Smooth muscle cell (in vitro differentiated cells): Measurements from ENCODE around the gene NDUFAF3. TPM values are rescaled to one million over a fixed set of nuclear protein-coding genes. Genes with fewer than 3 reads are reported as not detected.

Experiments
- DNase-seq: peaks from one replicate; lab custom pipeline; 2025; ENCODE audit not compliant: unreplicated experiment; lab: John Stamatoyannopoulos, UW
- H2AFZ ChIP-seq: fragments of 200-600 bp; sonication (generic); 2 replicates; pipeline ENCODE4 v1.6.0; 2016; ENCODE audit warnings: antibody characterized with exemption, low read depth, mild to moderate bottlenecking
- H3F3A ChIP-seq: fragments of 200-600 bp; sonication (generic); 2 replicates; pipeline ENCODE4 v1.6.0; 2017; ENCODE audit warnings: antibody characterized with exemption, low read depth
- H3K27ac ChIP-seq: fragments of 200-600 bp; sonication (generic); 2 replicates; pipeline ENCODE4 v1.5.1; 2016; ENCODE audit warnings: low read depth, mild to moderate bottlenecking
- H3K27me3 ChIP-seq: fragments of 200-600 bp; sonication (generic); 2 replicates; pipeline ENCODE4 v1.6.1; 2016; ENCODE audit warnings: low read depth, mild to moderate bottlenecking
- H3K36me3 ChIP-seq: fragments of 200-600 bp; sonication (generic); 2 replicates; pipeline ENCODE4 v1.5.1; 2016; ENCODE audit warnings: low read depth
- H3K4me1 ChIP-seq: fragments of 200-600 bp; sonication (generic); 2 replicates; pipeline ENCODE4 v1.5.1; 2016; ENCODE audit warnings: low read depth
- H3K4me2 ChIP-seq: fragments of 200-600 bp; sonication (generic); 2 replicates; pipeline ENCODE4 v1.6.0; 2016; ENCODE audit warnings: mild to moderate bottlenecking
- H3K4me3 ChIP-seq: fragments of 200-600 bp; sonication (generic); 2 replicates; pipeline ENCODE4 v1.5.1; 2016; ENCODE audit warnings: mild to moderate bottlenecking
- H3K79me2 ChIP-seq: fragments of 200-600 bp; sonication (generic); 2 replicates; pipeline ENCODE4 v1.6.0; 2016; ENCODE audit warnings: low read depth, mild to moderate bottlenecking
- H3K9ac ChIP-seq: fragments of 200-600 bp; sonication (generic); 2 replicates; pipeline ENCODE4 v1.6.0; 2016; ENCODE audit warnings: low read depth
- H3K9me3 ChIP-seq: fragments of 200-600 bp; sonication (generic); replicated peaks from 2 replicates; pipeline ENCODE4 v1.5.1; 2016; ENCODE audit warnings: low read depth
- H4K20me1 ChIP-seq: fragments of 200-600 bp; sonication (generic); 2 replicates; pipeline ENCODE4 v1.6.0; 2016; ENCODE audit warnings: low read depth
- WGBS: methylation state at CpG from one replicate; pipeline ENCODE4 v1.1.7; 2016; ENCODE audit warnings: low lambda C conversion rate; 5-methylcytosine and 5-hydroxymethylcytosine counted together
- polyA plus RNA-seq: library from polyadenylated mRNA; unstranded; fragments of >200 nt; fragmentation: Nextera tagmentation; extraction: Ambion mirVana; gene quantifications from 2 replicates; pipeline ENCODE4 v1.2.1, GENCODE V29; 2016
- total RNA-seq: library from RNA; depleted of rRNA; stranded (reverse); fragments of >200 nt; gene quantifications from 2 replicates; pipeline ENCODE4 v1.2.3, GENCODE V29; 2014
- TF ChIP-seq, protein P1 (sequence below): fragments of 200-600 bp; sonication (generic); IDR thresholded peaks from 2 replicates; pipeline ENCODE4 v1.5.1; 2017; ENCODE audit warnings: borderline replicate concordance, mild to moderate bottlenecking, antibody characterized with exemption; ENCODE audit not compliant: insufficient read depth, poor library complexity, severe bottlenecking

NDUFAF3 gene
- total and polyA plus RNA-seq, 2 experiments from 2014 or later = 124 to 175 TPM

- Histone ChIP-seq H3K79me2 (no peaks in the 10 kb centered on the region), H3K4me1 (peaks cover 8% of the 10 kb centered on the region), H3K9ac (no peak overlapping the region), H3K4me2 (no peak overlapping the region), H3K36me3 (no peaks in the 10 kb centered on the region), H3K27me3 (no peaks in the 10 kb centered on the region), H3F3A (peaks cover 3% of the 10 kb centered on the region), H3K9me3 (no peaks in the 10 kb centered on the region), H3K27ac (peak overlapping the region; percentile 42), H2AFZ (no peak overlapping the region), H3K4me3 (no peak overlapping the region), H4K20me1 (no peaks in the 10 kb centered on the region)
- no peak for DNase-seq
- TF ChIP-seq, protein P1, sequence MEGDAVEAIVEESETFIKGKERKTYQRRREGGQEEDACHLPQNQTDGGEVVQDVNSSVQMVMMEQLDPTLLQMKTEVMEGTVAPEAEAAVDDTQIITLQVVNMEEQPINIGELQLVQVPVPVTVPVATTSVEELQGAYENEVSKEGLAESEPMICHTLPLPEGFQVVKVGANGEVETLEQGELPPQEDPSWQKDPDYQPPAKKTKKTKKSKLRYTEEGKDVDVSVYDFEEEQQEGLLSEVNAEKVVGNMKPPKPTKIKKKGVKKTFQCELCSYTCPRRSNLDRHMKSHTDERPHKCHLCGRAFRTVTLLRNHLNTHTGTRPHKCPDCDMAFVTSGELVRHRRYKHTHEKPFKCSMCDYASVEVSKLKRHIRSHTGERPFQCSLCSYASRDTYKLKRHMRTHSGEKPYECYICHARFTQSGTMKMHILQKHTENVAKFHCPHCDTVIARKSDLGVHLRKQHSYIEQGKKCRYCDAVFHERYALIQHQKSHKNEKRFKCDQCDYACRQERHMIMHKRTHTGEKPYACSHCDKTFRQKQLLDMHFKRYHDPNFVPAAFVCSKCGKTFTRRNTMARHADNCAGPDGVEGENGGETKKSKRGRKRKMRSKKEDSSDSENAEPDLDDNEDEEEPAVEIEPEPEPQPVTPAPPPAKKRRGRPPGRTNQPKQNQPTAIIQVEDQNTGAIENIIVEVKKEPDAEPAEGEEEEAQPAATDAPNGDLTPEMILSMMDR = no peak
Measured at GRCh38 chr3:48984663-48985062, 37.3 kb upstream of the NDUFAF3 start.

DNA sequence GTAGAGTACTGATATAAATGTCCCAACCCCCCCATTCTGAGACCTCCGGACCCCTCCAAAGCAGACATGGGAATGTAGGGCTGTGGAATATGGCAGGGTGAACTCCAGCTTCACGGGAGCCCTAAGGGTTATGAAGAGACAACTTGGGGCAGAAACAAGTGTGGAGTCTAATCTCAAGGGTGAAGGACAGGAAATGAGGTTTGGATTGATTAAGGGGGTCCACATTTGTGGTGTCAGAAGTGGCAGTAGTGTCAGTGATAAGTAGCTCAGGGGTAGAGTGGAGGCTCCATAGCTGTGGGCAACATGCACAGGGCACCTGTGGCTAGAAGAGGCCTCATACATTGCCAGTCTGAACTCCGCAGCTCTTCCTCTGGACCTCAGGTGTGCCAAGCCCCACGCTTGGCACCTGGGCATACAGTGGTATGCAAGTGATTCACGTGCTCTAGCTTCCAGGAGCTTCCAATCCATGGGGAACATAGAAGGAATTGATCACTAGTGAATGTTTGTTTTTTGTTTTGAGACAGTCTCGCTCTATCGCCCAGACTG, 36.0 kb upstream of the NDUFAF3 start:
- Histone ChIP-seq H4K20me1 (no peaks in the 10 kb centered on the region), H3K27me3 (no peaks in the 10 kb centered on the region), H2AFZ (no peak overlapping the region), H3K9me3 (no peaks in the 10 kb centered on the region), H3K4me2 (no peak overlapping the region), H3K79me2 (no peaks in the 10 kb centered on the region), H3K36me3 (no peaks in the 10 kb centered on the region), H3F3A (peaks cover 3% of the 10 kb centered on the region), H3K9ac (no peak overlapping the region), H3K27ac (no peak overlapping the region), H3K4me1 (peaks cover 8% of the 10 kb centered on the region), H3K4me3 (no peak overlapping the region)
- 96% methylated on average over 7 of the region's 7 CpGs for WGBS
- no peak for DNase-seq
- TF ChIP-seq, protein P1 = no peak

GRCh38 chr3:48989126-48989795, 32.7 kb upstream of the NDUFAF3 start:
- DNase-seq = no peak
- Histone ChIP-seq H4K20me1 (no peaks in the 10 kb centered on the region), H3K27ac (peak overlapping the region; percentile 94), H3K27me3 (no peaks in the 10 kb centered on the region), H3K4me1 (peaks cover 16% of the 10 kb centered on the region), H3K79me2 (peaks cover 20% of the 10 kb centered on the region), H3K4me3 (peak overlapping the region; percentile 80), H3K9me3 (no peaks in the 10 kb centered on the region), H3K4me2 (peak overlapping the region; percentile 94), H3K36me3 (no peaks in the 10 kb centered on the region), H2AFZ (no peak overlapping the region), H3F3A (peaks cover 3% of the 10 kb centered on the region), H3K9ac (peak overlapping the region; percentile 85)
- TF ChIP-seq, protein P1 = no peak
- WGBS = 4% methylated on average over 21 of the region's 21 CpGs
